WTC11 (cell line): ENCODE measurements around the gene RNASE4. TPM values are rescaled to one million over a fixed set of nuclear protein-coding genes. Genes with fewer than 3 reads are reported as not detected.
"Not testable (repeated sequence)": the region's sequence is repeated elsewhere in the genome, so short reads cannot be mapped to it uniquely, and the experiment has no call there.

Experiments used
- ATAC-seq: fragments of 200-7000 bp; cut with Tn5 transposase; 2 replicates; pipeline ENCODE4 v1.10.0; 2021; ENCODE audit warnings: mild to moderate bottlenecking, moderate library complexity
- CTCF ChIA-PET: fragments of 300-600 bp; sonication (Branson Sonifier 250); formaldehyde crosslinking; loops from one replicate; lab custom pipeline; 2021; ENCODE audit warnings: antibody characterized with exemption; lab: Charles Lee
- POLR2A ChIA-PET: fragments of 350-600 bp; sonication (Branson Sonifier 250); formaldehyde crosslinking; loops from one replicate; lab custom pipeline; 2021; ENCODE audit warnings: antibody characterized with exemption; lab: Charles Lee
- DNase-seq: peaks from one replicate; pipeline ENCODE4 v3.0.0; 2021; ENCODE audit warnings: low spot score
- H3K27ac Mint-ChIP-seq: 2 replicates; pipeline ENCODE4 v1.8.0; 2021; ENCODE audit warnings: mixed read lengths
- H3K27me3 Mint-ChIP-seq: 2 replicates; pipeline ENCODE4 v1.8.0; 2021; ENCODE audit warnings: low read depth, mild to moderate bottlenecking, moderate library complexity, mixed read lengths
- H3K36me3 Mint-ChIP-seq: 2 replicates; pipeline ENCODE4 v1.8.0; 2021; ENCODE audit warnings: mixed read lengths
- H3K4me1 Mint-ChIP-seq: 2 replicates; pipeline ENCODE4 v1.8.0; 2022; ENCODE audit warnings: mixed read lengths
- H3K4me3 Mint-ChIP-seq: 2 replicates; pipeline ENCODE4 v1.8.0; 2021; ENCODE audit warnings: mild to moderate bottlenecking, moderate library complexity, mixed read lengths
- H3K9me3 Mint-ChIP-seq: 2 replicates; pipeline ENCODE4 v1.8.0; 2021; ENCODE audit warnings: mixed read lengths
- ATF2 ChIP-seq: sonication (generic); formaldehyde crosslinking; IDR thresholded peaks from 2 replicates; pipeline ENCODE4 v1.8.1; 2022; ENCODE audit warnings: low read depth, missing genetic modification reagents, borderline replicate concordance
- CTCF ChIP-seq: fragments of 200-600 bp; IDR thresholded peaks from 2 replicates; pipeline ENCODE4 v1.8.0; 2022; ENCODE audit warnings: antibody characterized with exemption
- E2F1 ChIP-seq: sonication (generic); formaldehyde crosslinking; IDR thresholded peaks from 2 replicates; pipeline ENCODE4 v1.8.0; 2022; ENCODE audit warnings: mild to moderate bottlenecking, missing genetic modification reagents
- E2F4 ChIP-seq: sonication (generic); formaldehyde crosslinking; IDR thresholded peaks from 2 replicates; pipeline ENCODE4 v1.8.1; 2022; ENCODE audit warnings: low read depth, mild to moderate bottlenecking, moderate library complexity, missing genetic modification reagents, borderline replicate concordance
- ESRRA ChIP-seq: sonication (generic); formaldehyde crosslinking; IDR thresholded peaks from 2 replicates; pipeline ENCODE4 v1.8.1; 2022; ENCODE audit warnings: mild to moderate bottlenecking, missing genetic modification reagents, borderline replicate concordance
- FOXJ3 ChIP-seq: sonication (generic); formaldehyde crosslinking; IDR thresholded peaks from 2 replicates; pipeline ENCODE4 v1.9.0; 2021; ENCODE audit warnings: missing genetic modification reagents, mild to moderate bottlenecking, borderline replicate concordance
- HMGA2 ChIP-seq: fragments of 250-450 bp; sonication (Bioruptor Pico); IDR thresholded peaks from 2 replicates; pipeline ENCODE4 v1.4.0; 2021; ENCODE audit warnings: mild to moderate bottlenecking, moderate library complexity
- MXD4 ChIP-seq: fragments of 250-450 bp; sonication (Bioruptor Pico); IDR thresholded peaks from 2 replicates; pipeline ENCODE4 v1.8.0; 2021; ENCODE audit warnings: mild to moderate bottlenecking, moderate library complexity, borderline replicate concordance
- PRDM15 ChIP-seq: sonication (generic); formaldehyde crosslinking; IDR thresholded peaks from 2 replicates; pipeline ENCODE4 v1.8.0; 2022; ENCODE audit warnings: missing genetic modification reagents
- SP1 ChIP-seq: sonication (generic); formaldehyde crosslinking; conservative IDR thresholded peaks from 2 replicates; pipeline ENCODE4 v1.8.1; 2022; ENCODE audit warnings: missing genetic modification reagents
- USF1 ChIP-seq: sonication (generic); formaldehyde crosslinking; IDR thresholded peaks from 2 replicates; pipeline ENCODE4 v1.8.0; 2022; ENCODE audit warnings: mild to moderate bottlenecking, missing genetic modification reagents
- ZBTB21 ChIP-seq: sonication (generic); formaldehyde crosslinking; IDR thresholded peaks from 2 replicates; pipeline ENCODE4 v1.8.1; 2023; ENCODE audit warnings: mild to moderate bottlenecking, missing genetic modification reagents, borderline replicate concordance
- ZBTB43 ChIP-seq: sonication (generic); formaldehyde crosslinking; IDR thresholded peaks from 2 replicates; pipeline ENCODE4 v1.8.1; 2023; ENCODE audit warnings: mild to moderate bottlenecking, missing genetic modification reagents
- ZNF416 ChIP-seq: fragments of 250-450 bp; sonication (Bioruptor Pico); IDR thresholded peaks from 2 replicates; pipeline ENCODE4 v1.9.0; 2021; ENCODE audit warnings: mild to moderate bottlenecking, inconsistent platforms
- ZNF423 ChIP-seq: fragments of 250-450 bp; sonication (Bioruptor Pico); IDR thresholded peaks from 2 replicates; pipeline ENCODE4 v2.1.2; 2022; ENCODE audit warnings: mild to moderate bottlenecking, moderate library complexity
- ZNF512 ChIP-seq: sonication (generic); formaldehyde crosslinking; IDR thresholded peaks from 2 replicates; pipeline ENCODE4 v1.8.1; 2022; ENCODE audit warnings: missing genetic modification reagents, borderline replicate concordance
- ZSCAN18 ChIP-seq: fragments of 250-450 bp; sonication (Bioruptor Pico); IDR thresholded peaks from 2 replicates; pipeline ENCODE4 v2.1.2; 2022; ENCODE audit warnings: mild to moderate bottlenecking, moderate library complexity
- total RNA-seq: library from RNA; stranded (reverse); gene quantifications from 3 replicates; pipeline ENCODE4 v1.2.3, GENCODE V29; 2021

The RNASE4 gene
- total RNA-seq, 1 experiment from 2014 or later: 2.8 TPM

GRCh38 chr14:20641591-20641990 lies 42.8 kb upstream of the RNASE4 start, which contains the start of gene OR6S1 (continued):
- no peak for TF ChIP-seq ZNF512 (CRISPR knock-in tag)
- TF ChIP-seq MXD4 (CRISPR knock-in tag): no peak
- no peak for TF ChIP-seq E2F4 (CRISPR knock-in tag)
- TF ChIP-seq SP1: no peak
- TF ChIP-seq CTCF: no peak
- TF ChIP-seq HMGA2: no peak
- TF ChIP-seq E2F1: no peak
- TF ChIP-seq ZBTB21: no peak
- TF ChIP-seq FOXJ3: no peak
- no peak for TF ChIP-seq ZNF423 (CRISPR knock-in tag)

GRCh38 chr14:20642182-20642581 lies 42.2 kb upstream of the RNASE4 start:
- DNase-seq (no peak), ATAC-seq (no peak)
- ChIA-PET POLR2A (no interaction called here), CTCF (interaction anchor here (0.8 kb wide), 1 partner anchor 329 kb away, joined by 3 read pairs; no protein-coding TSS in a partner anchor)
- Mint-ChIP-seq H3K27me3 (peaks cover 11% of the 10 kb centered on the region), H3K36me3 (no peaks in the 10 kb centered on the region), H3K9me3 (no peaks in the 10 kb centered on the region), H3K4me1 (no peaks in the 10 kb centered on the region), H3K4me3 (no peak overlapping the region), H3K27ac (no peak overlapping the region)
- TF ChIP-seq USF1 (CRISPR knock-in tag) (no peak), ATF2 (CRISPR knock-in tag) (no peak), ZNF416 (CRISPR knock-in tag) (no peak), MXD4 (CRISPR knock-in tag) (no peak), PRDM15 (no peak), ZNF423 (CRISPR knock-in tag) (no peak), ESRRA (no peak), ZBTB43 (CRISPR knock-in tag) (no peak), ZSCAN18 (CRISPR knock-in tag) (no peak)

GRCh38 chr14:20642755-20643154 lies 41.6 kb upstream of the RNASE4 start:
- DNase-seq, POLR2A ChIA-PET, H3K4me3 Mint-ChIP-seq, H3K4me1 Mint-ChIP-seq, ATAC-seq, H3K36me3 Mint-ChIP-seq, H3K9me3 Mint-ChIP-seq, H3K27ac Mint-ChIP-seq: not testable (repeated sequence)
- H3K27me3 Mint-ChIP-seq: peaks cover 11% of the 10 kb centered on the region
- CTCF ChIA-PET: interaction anchor here (0.8 kb wide), 1 partner anchor 328 kb away, joined by 3 read pairs; no protein-coding TSS in a partner anchor
